GM19463 (cell line): Measurements from ENCODE around the gene ADORA2A.

ENCODE experiments used
- ATAC-seq: cut with Tn5 transposase; IDR thresholded peaks from one replicate; pipeline ENCODE4 v1.9.1; 2021; ENCODE audit warnings: mild to moderate bottlenecking, moderate library complexity; ENCODE audit not compliant: unreplicated experiment

ADORA2A gene

GRCh38 chr22:24417200-24417599 lies 10.2 kb upstream of the ADORA2A start:
- no peak for ATAC-seq

GRCh38 chr22:24417901-24418641 lies 9.3 kb upstream of the ADORA2A start:
- ATAC-seq = no peak

GRCh38 chr22:24418786-24419474 lies 8.5 kb upstream of the ADORA2A start:
- ATAC-seq = no peak

- ATAC-seq = no peak
These were observed 7.9 kb upstream of the ADORA2A start for GRCh38 chr22:24419475-24419850.

- ATAC-seq = no peak
These were observed 7.1 kb upstream of the ADORA2A start for GRCh38 chr22:24420072-24420976.

- ATAC-seq = no peak
These were observed 6.4 kb upstream of the ADORA2A start for GRCh38 chr22:24420977-24421343.

GRCh38 chr22:24421428-24421931 lies 5.9 kb upstream of the ADORA2A start:
- no peak for ATAC-seq

GRCh38 chr22:24422102-24422665 lies 5.2 kb upstream of the ADORA2A start:
- no peak for ATAC-seq

GRCh38 chr22:24423519-24424000 lies 3.8 kb upstream of the ADORA2A start:
- peak; percentile 36 for ATAC-seq

- ATAC-seq = no peak
These were observed 3.1 kb upstream of the ADORA2A start for GRCh38 chr22:24424001-24424900.

- no peak for ATAC-seq
These were observed 2.3 kb upstream of the ADORA2A start for GRCh38 chr22:24424901-24425775.

- ATAC-seq = no peak
These were observed 963 bp upstream of the ADORA2A start for GRCh38 chr22:24426436-24426835.

- ATAC-seq = peak; percentile 4
These were observed 424 bp upstream of the ADORA2A start for GRCh38 chr22:24426851-24427499.

GRCh38 chr22:24428751-24429410 lies 1.5 kb downstream of the ADORA2A start:
- ATAC-seq = no peak

- no peak for ATAC-seq
These were observed 2.3 kb downstream of the ADORA2A start for GRCh38 chr22:24429411-24430365.

GRCh38 chr22:24430431-24431308 lies 3.3 kb downstream of the ADORA2A start:
- no peak for ATAC-seq
